WTC11 (cell line): Measurements from ENCODE around the gene NOX3. TPM values are rescaled to one million over a fixed set of nuclear protein-coding genes. Genes with fewer than 3 reads are reported as not detected.

Experiments
- ATAC-seq: fragments of 200-7000 bp; cut with Tn5 transposase; 2 replicates; pipeline ENCODE4 v1.10.0; 2021; ENCODE audit warnings: mild to moderate bottlenecking, moderate library complexity
- CTCF ChIA-PET: fragments of 300-600 bp; sonication (Branson Sonifier 250); formaldehyde crosslinking; loops from one replicate; lab custom pipeline; 2021; ENCODE audit warnings: antibody characterized with exemption; lab: Charles Lee
- POLR2A ChIA-PET: fragments of 350-600 bp; sonication (Branson Sonifier 250); formaldehyde crosslinking; loops from one replicate; lab custom pipeline; 2021; ENCODE audit warnings: antibody characterized with exemption; lab: Charles Lee
- DNase-seq: peaks from one replicate; pipeline ENCODE4 v3.0.0; 2021; ENCODE audit warnings: low spot score
- H3K27ac Mint-ChIP-seq: 2 replicates; pipeline ENCODE4 v1.8.0; 2021; ENCODE audit warnings: mixed read lengths
- H3K27me3 Mint-ChIP-seq: 2 replicates; pipeline ENCODE4 v1.8.0; 2021; ENCODE audit warnings: low read depth, mild to moderate bottlenecking, moderate library complexity, mixed read lengths
- H3K36me3 Mint-ChIP-seq: 2 replicates; pipeline ENCODE4 v1.8.0; 2021; ENCODE audit warnings: mixed read lengths
- H3K4me1 Mint-ChIP-seq: 2 replicates; pipeline ENCODE4 v1.8.0; 2022; ENCODE audit warnings: mixed read lengths
- H3K4me3 Mint-ChIP-seq: 2 replicates; pipeline ENCODE4 v1.8.0; 2021; ENCODE audit warnings: mild to moderate bottlenecking, moderate library complexity, mixed read lengths
- H3K9me3 Mint-ChIP-seq: 2 replicates; pipeline ENCODE4 v1.8.0; 2021; ENCODE audit warnings: mixed read lengths
- ATF1 ChIP-seq: sonication (generic); formaldehyde crosslinking; IDR thresholded peaks from 2 replicates; pipeline ENCODE4 v1.8.1; 2023; ENCODE audit warnings: mild to moderate bottlenecking, moderate library complexity, missing genetic modification reagents
- CREB1 ChIP-seq: sonication (generic); formaldehyde crosslinking; IDR thresholded peaks from 2 replicates; pipeline ENCODE4 v1.8.0; 2023; ENCODE audit warnings: mild to moderate bottlenecking, missing genetic modification reagents
- EMX1 ChIP-seq: fragments of 250-450 bp; sonication (Bioruptor Pico); IDR thresholded peaks from 2 replicates; pipeline ENCODE4 v1.8.0; 2021; ENCODE audit warnings: mild to moderate bottlenecking
- FOXP1 ChIP-seq: sonication (generic); formaldehyde crosslinking; IDR thresholded peaks from 2 replicates; pipeline ENCODE4 v1.8.0; 2022; ENCODE audit warnings: missing genetic modification reagents, mild to moderate bottlenecking, moderate library complexity, borderline replicate concordance
- GABPB1 ChIP-seq: sonication (generic); formaldehyde crosslinking; IDR thresholded peaks from 2 replicates; pipeline ENCODE4 v1.8.1; 2023; ENCODE audit warnings: mild to moderate bottlenecking, missing genetic modification reagents
- JAZF1 ChIP-seq: fragments of 250-450 bp; sonication (Bioruptor Pico); IDR thresholded peaks from 2 replicates; pipeline ENCODE4 v1.9.0; 2021; ENCODE audit warnings: moderate library complexity, mild to moderate bottlenecking, inconsistent platforms
- NFATC4 ChIP-seq: fragments of 250-450 bp; sonication (Bioruptor Pico); IDR thresholded peaks from 2 replicates; pipeline ENCODE4 v1.9.0; 2021; ENCODE audit warnings: mild to moderate bottlenecking
- NR1H2 ChIP-seq: sonication (generic); formaldehyde crosslinking; IDR thresholded peaks from 2 replicates; pipeline ENCODE4 v1.9.0; 2021; ENCODE audit warnings: mild to moderate bottlenecking, moderate library complexity, missing genetic modification reagents
- NR2C2 ChIP-seq: sonication (generic); formaldehyde crosslinking; IDR thresholded peaks from 2 replicates; pipeline ENCODE4 v1.8.0; 2022; ENCODE audit warnings: mild to moderate bottlenecking, missing genetic modification reagents
- RELA ChIP-seq: sonication (generic); formaldehyde crosslinking; IDR thresholded peaks from 2 replicates; pipeline ENCODE4 v1.8.1; 2022; ENCODE audit warnings: missing genetic modification reagents, mild to moderate bottlenecking, borderline replicate concordance
- TCF7 ChIP-seq: sonication (generic); formaldehyde crosslinking; IDR thresholded peaks from 2 replicates; pipeline ENCODE4 v1.8.0; 2022; ENCODE audit warnings: mild to moderate bottlenecking, low read depth, missing genetic modification reagents, moderate library complexity
- ZNF232 ChIP-seq: sonication (generic); formaldehyde crosslinking; IDR thresholded peaks from 2 replicates; pipeline ENCODE4 v1.8.0; 2022; ENCODE audit warnings: mild to moderate bottlenecking, missing genetic modification reagents
- ZNF416 ChIP-seq: fragments of 250-450 bp; sonication (Bioruptor Pico); IDR thresholded peaks from 2 replicates; pipeline ENCODE4 v1.9.0; 2021; ENCODE audit warnings: mild to moderate bottlenecking, inconsistent platforms
- total RNA-seq: library from RNA; stranded (reverse); gene quantifications from 3 replicates; pipeline ENCODE4 v1.2.3, GENCODE V29; 2021
- TF ChIP-seq, protein P1 (sequence below): sonication (generic); formaldehyde crosslinking; IDR thresholded peaks from 2 replicates; pipeline ENCODE4 v1.8.1; 2023; ENCODE audit warnings: mild to moderate bottlenecking, missing genetic modification reagents, borderline replicate concordance
- TF ChIP-seq, protein P2 (sequence below): sonication (generic); formaldehyde crosslinking; IDR thresholded peaks from 2 replicates; pipeline ENCODE4 v1.8.1; 2022; ENCODE audit warnings: mild to moderate bottlenecking, moderate library complexity, missing genetic modification reagents
- TF ChIP-seq, protein P3 (sequence below): sonication (generic); formaldehyde crosslinking; IDR thresholded peaks from 2 replicates; pipeline ENCODE4 v1.8.0; 2022; ENCODE audit warnings: mild to moderate bottlenecking, missing genetic modification reagents
- TF ChIP-seq, protein P4 (sequence below): fragments of 250-450 bp; sonication (Bioruptor Pico); IDR thresholded peaks from 2 replicates; pipeline ENCODE4 v1.9.0; 2021; ENCODE audit warnings: mild to moderate bottlenecking
- TF ChIP-seq, protein P5 (sequence below): sonication (generic); formaldehyde crosslinking; IDR thresholded peaks from 2 replicates; pipeline ENCODE4 v1.8.1; 2022; ENCODE audit warnings: missing genetic modification reagents, borderline replicate concordance
- TF ChIP-seq, protein P6 (sequence below): sonication (generic); formaldehyde crosslinking; IDR thresholded peaks from 2 replicates; pipeline ENCODE4 v1.8.0; 2023; ENCODE audit warnings: mild to moderate bottlenecking, missing genetic modification reagents
- TF ChIP-seq, protein P7 (sequence below): sonication (generic); formaldehyde crosslinking; IDR thresholded peaks from 2 replicates; pipeline ENCODE4 v1.8.1; 2023; ENCODE audit warnings: mild to moderate bottlenecking, missing genetic modification reagents

Gene NOX3
- total RNA-seq, 1 experiment from 2014 or later = not detected

DNA sequence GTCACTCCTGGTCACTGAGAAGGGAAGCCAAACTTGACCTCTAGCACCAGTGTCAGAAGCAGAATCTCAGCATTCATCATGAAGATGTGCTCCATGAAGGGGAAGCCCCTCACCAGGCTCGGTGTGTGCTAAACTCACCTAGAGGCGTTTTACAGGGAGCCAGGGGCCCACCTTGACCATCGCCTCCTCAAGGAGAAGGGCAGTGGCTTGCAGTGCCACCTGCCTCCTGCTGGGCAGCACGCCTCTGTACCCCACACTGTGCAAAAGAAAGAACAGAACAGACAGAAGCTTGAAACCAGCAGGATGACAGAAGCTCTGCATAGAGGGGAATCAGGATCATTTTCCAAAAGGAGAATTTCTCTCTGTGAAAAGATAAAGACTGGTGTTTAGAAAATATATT, 39.7 kb downstream of the NOX3 start:
- ChIA-PET POLR2A (no interaction called here), CTCF (interaction anchor here (0.5 kb wide), 1 partner anchor 32 kb away, joined by 3 read pairs; no protein-coding TSS in a partner anchor)
- Mint-ChIP-seq H3K36me3 (no peaks in the 10 kb centered on the region), H3K27me3 (no peaks in the 10 kb centered on the region)
- no peak for ATAC-seq
- TF ChIP-seq EMX1 (CRISPR knock-in tag) (no peak), TCF7 (CRISPR knock-in tag) (no peak), ZNF416 (CRISPR knock-in tag) (no peak), NR2C2 (no peak), ATF1 (CRISPR knock-in tag) (no peak), CREB1 (no peak)
- TF ChIP-seq, protein P1, sequence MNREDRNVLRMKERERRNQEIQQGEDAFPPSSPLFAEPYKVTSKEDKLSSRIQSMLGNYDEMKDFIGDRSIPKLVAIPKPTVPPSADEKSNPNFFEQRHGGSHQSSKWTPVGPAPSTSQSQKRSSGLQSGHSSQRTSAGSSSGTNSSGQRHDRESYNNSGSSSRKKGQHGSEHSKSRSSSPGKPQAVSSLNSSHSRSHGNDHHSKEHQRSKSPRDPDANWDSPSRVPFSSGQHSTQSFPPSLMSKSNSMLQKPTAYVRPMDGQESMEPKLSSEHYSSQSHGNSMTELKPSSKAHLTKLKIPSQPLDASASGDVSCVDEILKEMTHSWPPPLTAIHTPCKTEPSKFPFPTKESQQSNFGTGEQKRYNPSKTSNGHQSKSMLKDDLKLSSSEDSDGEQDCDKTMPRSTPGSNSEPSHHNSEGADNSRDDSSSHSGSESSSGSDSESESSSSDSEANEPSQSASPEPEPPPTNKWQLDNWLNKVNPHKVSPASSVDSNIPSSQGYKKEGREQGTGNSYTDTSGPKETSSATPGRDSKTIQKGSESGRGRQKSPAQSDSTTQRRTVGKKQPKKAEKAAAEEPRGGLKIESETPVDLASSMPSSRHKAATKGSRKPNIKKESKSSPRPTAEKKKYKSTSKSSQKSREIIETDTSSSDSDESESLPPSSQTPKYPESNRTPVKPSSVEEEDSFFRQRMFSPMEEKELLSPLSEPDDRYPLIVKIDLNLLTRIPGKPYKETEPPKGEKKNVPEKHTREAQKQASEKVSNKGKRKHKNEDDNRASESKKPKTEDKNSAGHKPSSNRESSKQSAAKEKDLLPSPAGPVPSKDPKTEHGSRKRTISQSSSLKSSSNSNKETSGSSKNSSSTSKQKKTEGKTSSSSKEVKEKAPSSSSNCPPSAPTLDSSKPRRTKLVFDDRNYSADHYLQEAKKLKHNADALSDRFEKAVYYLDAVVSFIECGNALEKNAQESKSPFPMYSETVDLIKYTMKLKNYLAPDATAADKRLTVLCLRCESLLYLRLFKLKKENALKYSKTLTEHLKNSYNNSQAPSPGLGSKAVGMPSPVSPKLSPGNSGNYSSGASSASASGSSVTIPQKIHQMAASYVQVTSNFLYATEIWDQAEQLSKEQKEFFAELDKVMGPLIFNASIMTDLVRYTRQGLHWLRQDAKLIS (CRISPR knock-in tag) = no peak
- TF ChIP-seq, protein P2, sequence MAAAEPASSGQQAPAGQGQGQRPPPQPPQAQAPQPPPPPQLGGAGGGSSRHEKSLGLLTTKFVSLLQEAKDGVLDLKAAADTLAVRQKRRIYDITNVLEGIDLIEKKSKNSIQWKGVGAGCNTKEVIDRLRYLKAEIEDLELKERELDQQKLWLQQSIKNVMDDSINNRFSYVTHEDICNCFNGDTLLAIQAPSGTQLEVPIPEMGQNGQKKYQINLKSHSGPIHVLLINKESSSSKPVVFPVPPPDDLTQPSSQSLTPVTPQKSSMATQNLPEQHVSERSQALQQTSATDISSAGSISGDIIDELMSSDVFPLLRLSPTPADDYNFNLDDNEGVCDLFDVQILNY = no peak
- TF ChIP-seq, protein P3, sequence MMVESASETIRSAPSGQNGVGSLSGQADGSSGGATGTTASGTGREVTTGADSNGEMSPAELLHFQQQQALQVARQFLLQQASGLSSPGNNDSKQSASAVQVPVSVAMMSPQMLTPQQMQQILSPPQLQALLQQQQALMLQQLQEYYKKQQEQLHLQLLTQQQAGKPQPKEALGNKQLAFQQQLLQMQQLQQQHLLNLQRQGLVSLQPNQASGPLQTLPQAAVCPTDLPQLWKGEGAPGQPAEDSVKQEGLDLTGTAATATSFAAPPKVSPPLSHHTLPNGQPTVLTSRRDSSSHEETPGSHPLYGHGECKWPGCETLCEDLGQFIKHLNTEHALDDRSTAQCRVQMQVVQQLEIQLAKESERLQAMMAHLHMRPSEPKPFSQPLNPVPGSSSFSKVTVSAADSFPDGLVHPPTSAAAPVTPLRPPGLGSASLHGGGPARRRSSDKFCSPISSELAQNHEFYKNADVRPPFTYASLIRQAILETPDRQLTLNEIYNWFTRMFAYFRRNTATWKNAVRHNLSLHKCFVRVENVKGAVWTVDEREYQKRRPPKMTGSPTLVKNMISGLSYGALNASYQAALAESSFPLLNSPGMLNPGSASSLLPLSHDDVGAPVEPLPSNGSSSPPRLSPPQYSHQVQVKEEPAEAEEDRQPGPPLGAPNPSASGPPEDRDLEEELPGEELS (CRISPR knock-in tag) = no peak
- TF ChIP-seq, protein P4, sequence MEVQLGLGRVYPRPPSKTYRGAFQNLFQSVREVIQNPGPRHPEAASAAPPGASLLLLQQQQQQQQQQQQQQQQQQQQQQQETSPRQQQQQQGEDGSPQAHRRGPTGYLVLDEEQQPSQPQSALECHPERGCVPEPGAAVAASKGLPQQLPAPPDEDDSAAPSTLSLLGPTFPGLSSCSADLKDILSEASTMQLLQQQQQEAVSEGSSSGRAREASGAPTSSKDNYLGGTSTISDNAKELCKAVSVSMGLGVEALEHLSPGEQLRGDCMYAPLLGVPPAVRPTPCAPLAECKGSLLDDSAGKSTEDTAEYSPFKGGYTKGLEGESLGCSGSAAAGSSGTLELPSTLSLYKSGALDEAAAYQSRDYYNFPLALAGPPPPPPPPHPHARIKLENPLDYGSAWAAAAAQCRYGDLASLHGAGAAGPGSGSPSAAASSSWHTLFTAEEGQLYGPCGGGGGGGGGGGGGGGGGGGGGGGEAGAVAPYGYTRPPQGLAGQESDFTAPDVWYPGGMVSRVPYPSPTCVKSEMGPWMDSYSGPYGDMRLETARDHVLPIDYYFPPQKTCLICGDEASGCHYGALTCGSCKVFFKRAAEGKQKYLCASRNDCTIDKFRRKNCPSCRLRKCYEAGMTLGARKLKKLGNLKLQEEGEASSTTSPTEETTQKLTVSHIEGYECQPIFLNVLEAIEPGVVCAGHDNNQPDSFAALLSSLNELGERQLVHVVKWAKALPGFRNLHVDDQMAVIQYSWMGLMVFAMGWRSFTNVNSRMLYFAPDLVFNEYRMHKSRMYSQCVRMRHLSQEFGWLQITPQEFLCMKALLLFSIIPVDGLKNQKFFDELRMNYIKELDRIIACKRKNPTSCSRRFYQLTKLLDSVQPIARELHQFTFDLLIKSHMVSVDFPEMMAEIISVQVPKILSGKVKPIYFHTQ (CRISPR knock-in tag) = no peak
- TF ChIP-seq, all 79 proteins: peak for 0
- Mint-ChIP-seq H3K9me3 (no peaks in the 10 kb centered on the region), H3K4me1 (peaks cover 30% of the 10 kb centered on the region), H3K4me3 (no peak overlapping the region), H3K27ac (no peak overlapping the region)
- DNase-seq = no peak

DNA sequence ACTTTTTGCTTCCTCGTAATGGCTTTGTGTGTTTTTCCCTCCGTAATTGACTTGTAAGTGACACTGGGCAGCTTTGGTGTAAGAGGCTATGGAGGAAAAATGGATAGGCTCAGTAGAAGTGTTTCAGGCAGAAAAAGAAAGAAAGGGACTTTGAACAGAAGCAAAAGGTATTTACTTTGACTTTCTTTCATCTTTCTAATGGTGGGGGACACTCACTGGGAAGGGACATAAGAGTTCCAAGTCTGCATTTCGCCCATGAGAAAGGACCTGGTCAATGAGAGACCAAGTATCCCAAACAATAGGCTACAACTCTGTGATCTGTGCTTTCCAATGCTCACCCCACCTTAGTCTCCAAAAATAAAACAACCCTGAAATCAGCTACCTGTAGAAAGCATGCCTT, 41.6 kb downstream of the NOX3 start:
- DNase-seq = no peak
- no peak for ATAC-seq
- ChIA-PET POLR2A (interaction anchor here (0.7 kb wide), 1 partner anchor 869 kb away, joined by 10 read pairs; no protein-coding TSS in a partner anchor), CTCF (interaction anchor here (0.5 to 0.7 kb wide), 2 partner anchors 1035 to 1414 kb away, joined by 3 to 5 read pairs; no protein-coding TSS in a partner anchor)
- Mint-ChIP-seq H3K27ac (no peak overlapping the region), H3K36me3 (no peaks in the 10 kb centered on the region), H3K4me3 (no peak overlapping the region), H3K4me1 (peaks cover 25% of the 10 kb centered on the region), H3K9me3 (no peaks in the 10 kb centered on the region), H3K27me3 (no peaks in the 10 kb centered on the region)
- TF ChIP-seq FOXP1 (CRISPR knock-in tag) = no peak
- TF ChIP-seq, protein P5, sequence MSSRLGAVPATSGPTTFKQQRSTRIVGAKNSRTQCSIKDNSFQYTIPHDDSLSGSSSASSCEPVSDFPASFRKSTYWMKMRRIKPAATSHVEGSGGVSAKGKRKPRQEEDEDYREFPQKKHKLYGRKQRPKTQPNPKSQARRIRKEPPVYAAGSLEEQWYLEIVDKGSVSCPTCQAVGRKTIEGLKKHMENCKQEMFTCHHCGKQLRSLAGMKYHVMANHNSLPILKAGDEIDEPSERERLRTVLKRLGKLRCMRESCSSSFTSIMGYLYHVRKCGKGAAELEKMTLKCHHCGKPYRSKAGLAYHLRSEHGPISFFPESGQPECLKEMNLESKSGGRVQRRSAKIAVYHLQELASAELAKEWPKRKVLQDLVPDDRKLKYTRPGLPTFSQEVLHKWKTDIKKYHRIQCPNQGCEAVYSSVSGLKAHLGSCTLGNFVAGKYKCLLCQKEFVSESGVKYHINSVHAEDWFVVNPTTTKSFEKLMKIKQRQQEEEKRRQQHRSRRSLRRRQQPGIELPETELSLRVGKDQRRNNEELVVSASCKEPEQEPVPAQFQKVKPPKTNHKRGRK (CRISPR knock-in tag) = no peak
- TF ChIP-seq NR1H2 (CRISPR knock-in tag) = no peak
- no peak for TF ChIP-seq JAZF1
- TF ChIP-seq, protein P6, sequence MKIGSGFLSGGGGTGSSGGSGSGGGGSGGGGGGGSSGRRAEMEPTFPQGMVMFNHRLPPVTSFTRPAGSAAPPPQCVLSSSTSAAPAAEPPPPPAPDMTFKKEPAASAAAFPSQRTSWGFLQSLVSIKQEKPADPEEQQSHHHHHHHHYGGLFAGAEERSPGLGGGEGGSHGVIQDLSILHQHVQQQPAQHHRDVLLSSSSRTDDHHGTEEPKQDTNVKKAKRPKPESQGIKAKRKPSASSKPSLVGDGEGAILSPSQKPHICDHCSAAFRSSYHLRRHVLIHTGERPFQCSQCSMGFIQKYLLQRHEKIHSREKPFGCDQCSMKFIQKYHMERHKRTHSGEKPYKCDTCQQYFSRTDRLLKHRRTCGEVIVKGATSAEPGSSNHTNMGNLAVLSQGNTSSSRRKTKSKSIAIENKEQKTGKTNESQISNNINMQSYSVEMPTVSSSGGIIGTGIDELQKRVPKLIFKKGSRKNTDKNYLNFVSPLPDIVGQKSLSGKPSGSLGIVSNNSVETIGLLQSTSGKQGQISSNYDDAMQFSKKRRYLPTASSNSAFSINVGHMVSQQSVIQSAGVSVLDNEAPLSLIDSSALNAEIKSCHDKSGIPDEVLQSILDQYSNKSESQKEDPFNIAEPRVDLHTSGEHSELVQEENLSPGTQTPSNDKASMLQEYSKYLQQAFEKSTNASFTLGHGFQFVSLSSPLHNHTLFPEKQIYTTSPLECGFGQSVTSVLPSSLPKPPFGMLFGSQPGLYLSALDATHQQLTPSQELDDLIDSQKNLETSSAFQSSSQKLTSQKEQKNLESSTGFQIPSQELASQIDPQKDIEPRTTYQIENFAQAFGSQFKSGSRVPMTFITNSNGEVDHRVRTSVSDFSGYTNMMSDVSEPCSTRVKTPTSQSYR (CRISPR knock-in tag) = no peak
- TF ChIP-seq, protein P7, sequence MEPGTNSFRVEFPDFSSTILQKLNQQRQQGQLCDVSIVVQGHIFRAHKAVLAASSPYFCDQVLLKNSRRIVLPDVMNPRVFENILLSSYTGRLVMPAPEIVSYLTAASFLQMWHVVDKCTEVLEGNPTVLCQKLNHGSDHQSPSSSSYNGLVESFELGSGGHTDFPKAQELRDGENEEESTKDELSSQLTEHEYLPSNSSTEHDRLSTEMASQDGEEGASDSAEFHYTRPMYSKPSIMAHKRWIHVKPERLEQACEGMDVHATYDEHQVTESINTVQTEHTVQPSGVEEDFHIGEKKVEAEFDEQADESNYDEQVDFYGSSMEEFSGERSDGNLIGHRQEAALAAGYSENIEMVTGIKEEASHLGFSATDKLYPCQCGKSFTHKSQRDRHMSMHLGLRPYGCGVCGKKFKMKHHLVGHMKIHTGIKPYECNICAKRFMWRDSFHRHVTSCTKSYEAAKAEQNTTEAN (CRISPR knock-in tag) = no peak
- TF ChIP-seq GABPB1 (CRISPR knock-in tag) = no peak
- no peak for TF ChIP-seq RELA (CRISPR knock-in tag)
- no peak for TF ChIP-seq EMX1 (CRISPR knock-in tag)
- no peak for TF ChIP-seq NFATC4 (CRISPR knock-in tag)
- no peak for TF ChIP-seq ZNF232 (CRISPR knock-in tag)
